Mononuclear cell (primary cell): ENCODE data around the gene EVL. TPM values are rescaled to one million over a fixed set of nuclear protein-coding genes. Genes with fewer than 3 reads are reported as not detected.

Source experiments
- H3K27me3 ChIP-seq: 2 replicates; pipeline ENCODE4 v1.6.0; 2011; ENCODE audit warnings: low read length, control low read depth; ENCODE audit not compliant: insufficient read depth
- H3K4me1 ChIP-seq: 2 replicates; pipeline ENCODE4 v1.5.1; 2011; ENCODE audit warnings: mild to moderate bottlenecking, low read length, control low read depth; ENCODE audit not compliant: insufficient read depth
- H3K4me3 ChIP-seq: 2 replicates; pipeline ENCODE4 v1.5.1; 2011; ENCODE audit warnings: mild to moderate bottlenecking, low read length, moderate library complexity
- H3K9me3 ChIP-seq: 2 replicates; pipeline ENCODE4 v1.5.1; 2011; ENCODE audit warnings: low read depth, mild to moderate bottlenecking, control low read depth, low read length
- total RNA-seq: library from RNA; depleted of rRNA; stranded (reverse); fragments of >200 nt; gene quantifications from one replicate; pipeline ENCODE4 v1.2.3, GENCODE V29; 2012

The EVL gene
- total RNA-seq, 1 donor = 425 TPM

GRCh38 chr14:100067971-100068959, 3.0 kb downstream of the EVL start:
- no peaks in the 10 kb centered on the region for H3K9me3 ChIP-seq
- H3K4me1 ChIP-seq = peaks cover 97% of the 10 kb centered on the region
- no peaks in the 10 kb centered on the region for H3K27me3 ChIP-seq
- peak overlapping the region; percentile 78 for H3K4me3 ChIP-seq

- Histone ChIP-seq H3K4me3 (peak overlapping the region; percentile 78), H3K9me3 (no peaks in the 10 kb centered on the region), H3K4me1 (peaks cover 97% of the 10 kb centered on the region), H3K27me3 (no peaks in the 10 kb centered on the region)
Observed at GRCh38 chr14:100069161-100069800, 4.1 kb downstream of the EVL start.

- no peaks in the 10 kb centered on the region for H3K27me3 ChIP-seq
- peaks cover 97% of the 10 kb centered on the region for H3K4me1 ChIP-seq
- peak overlapping the region; percentile 78 for H3K4me3 ChIP-seq
- H3K9me3 ChIP-seq = no peaks in the 10 kb centered on the region
Observed at GRCh38 chr14:100070310-100070709, 5.1 kb downstream of the EVL start.

- no peak overlapping the region for H3K4me3 ChIP-seq
Observed at GRCh38 chr14:100071545-100071944, 6.3 kb downstream of the EVL start.

GRCh38 chr14:100072783-100073346, 7.6 kb downstream of the EVL start:
- Histone ChIP-seq H3K27me3 (no peaks in the 10 kb centered on the region), H3K4me1 (peaks cover 99% of the 10 kb centered on the region), H3K4me3 (peak overlapping the region; percentile 10), H3K9me3 (no peaks in the 10 kb centered on the region)

More at GRCh38 chr14:100071545-100071944, 6.3 kb downstream of the EVL start:
- Histone ChIP-seq H3K4me1 (peaks cover 97% of the 10 kb centered on the region), H3K9me3 (no peaks in the 10 kb centered on the region), H3K27me3 (no peaks in the 10 kb centered on the region)

- no peak overlapping the region for H3K4me3 ChIP-seq
- no peaks in the 10 kb centered on the region for H3K27me3 ChIP-seq
- H3K4me1 ChIP-seq = peaks cover 99% of the 10 kb centered on the region
- no peaks in the 10 kb centered on the region for H3K9me3 ChIP-seq
Observed at GRCh38 chr14:100073576-100074430, 8.6 kb downstream of the EVL start.

- H3K4me1 ChIP-seq = peaks cover 99% of the 10 kb centered on the region
- no peaks in the 10 kb centered on the region for H3K9me3 ChIP-seq
- H3K4me3 ChIP-seq = no peak overlapping the region
- H3K27me3 ChIP-seq = no peaks in the 10 kb centered on the region
Observed at GRCh38 chr14:100074431-100075100, 9.3 kb downstream of the EVL start.

- Histone ChIP-seq H3K4me3 (no peak overlapping the region), H3K27me3 (no peaks in the 10 kb centered on the region), H3K9me3 (no peaks in the 10 kb centered on the region), H3K4me1 (peaks cover 99% of the 10 kb centered on the region)
Observed at GRCh38 chr14:100075681-100076080, 10.5 kb downstream of the EVL start.

GRCh38 chr14:100076133-100076532, 10.9 kb downstream of the EVL start:
- no peak overlapping the region for H3K4me3 ChIP-seq

GRCh38 chr14:100076606-100077005, 11.4 kb downstream of the EVL start:
- peaks cover 98% of the 10 kb centered on the region for H3K4me1 ChIP-seq
- H3K27me3 ChIP-seq = no peaks in the 10 kb centered on the region
- no peaks in the 10 kb centered on the region for H3K9me3 ChIP-seq
- no peak overlapping the region for H3K4me3 ChIP-seq

More at GRCh38 chr14:100076133-100076532, 10.9 kb downstream of the EVL start:
- peaks cover 99% of the 10 kb centered on the region for H3K4me1 ChIP-seq
- no peaks in the 10 kb centered on the region for H3K9me3 ChIP-seq
- H3K27me3 ChIP-seq = no peaks in the 10 kb centered on the region

GRCh38 chr14:100077441-100077840, 12.2 kb downstream of the EVL start:
- no peaks in the 10 kb centered on the region for H3K9me3 ChIP-seq
- H3K4me3 ChIP-seq = no peak overlapping the region
- peaks cover 98% of the 10 kb centered on the region for H3K4me1 ChIP-seq
- H3K27me3 ChIP-seq = no peaks in the 10 kb centered on the region

- H3K27me3 ChIP-seq = no peaks in the 10 kb centered on the region
- peaks cover 98% of the 10 kb centered on the region for H3K4me1 ChIP-seq
- peak overlapping the region; percentile 3 for H3K4me3 ChIP-seq
- H3K9me3 ChIP-seq = no peaks in the 10 kb centered on the region
Observed at GRCh38 chr14:100078216-100078803, 13.1 kb downstream of the EVL start.

- H3K4me1 ChIP-seq = peaks cover 98% of the 10 kb centered on the region
- peak overlapping the region; percentile 3 for H3K4me3 ChIP-seq
- H3K27me3 ChIP-seq = no peaks in the 10 kb centered on the region
- H3K9me3 ChIP-seq = no peaks in the 10 kb centered on the region
Observed at GRCh38 chr14:100078997-100079725, 13.9 kb downstream of the EVL start.
